GM21529 (cell line): ENCODE measurements around the gene SEC62.
A peak's percentile ranks its signal among the peaks of the same experiment; 100 is the strongest.

Experiments used
- ATAC-seq: cut with Tn5 transposase; IDR thresholded peaks from one replicate; pipeline ENCODE4 v1.9.1; 2021; ENCODE audit not compliant: unreplicated experiment

Gene SEC62

GRCh38 chr3:169966428-169966950 lies at the start of gene SEC62:
SEC62 (plus strand) TSS chr3:169966807; CDS start chr3:169966823, 16 bp downstream.
- ATAC-seq = peak; percentile 91

DNA sequence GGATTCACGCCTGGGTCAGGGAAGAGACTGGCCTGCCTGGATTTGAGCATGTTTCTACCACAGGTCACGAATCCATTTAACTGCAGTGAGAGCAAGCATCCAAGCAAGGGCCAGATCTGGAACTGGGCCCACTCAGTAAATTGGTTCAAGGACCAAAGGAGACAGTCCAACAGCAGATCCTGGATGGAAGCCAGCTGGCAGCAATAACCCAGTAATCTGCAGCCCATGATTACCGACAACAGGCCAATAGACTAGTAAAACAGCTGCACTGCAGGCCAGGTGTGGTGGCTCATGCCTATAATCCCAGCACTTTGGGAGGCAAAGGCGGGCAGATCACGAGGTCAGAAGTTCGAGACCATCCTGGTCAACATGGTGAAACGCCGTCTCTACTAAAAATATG lies 43.4 kb upstream of the SEC62 start:
- no peak for ATAC-seq

DNA sequence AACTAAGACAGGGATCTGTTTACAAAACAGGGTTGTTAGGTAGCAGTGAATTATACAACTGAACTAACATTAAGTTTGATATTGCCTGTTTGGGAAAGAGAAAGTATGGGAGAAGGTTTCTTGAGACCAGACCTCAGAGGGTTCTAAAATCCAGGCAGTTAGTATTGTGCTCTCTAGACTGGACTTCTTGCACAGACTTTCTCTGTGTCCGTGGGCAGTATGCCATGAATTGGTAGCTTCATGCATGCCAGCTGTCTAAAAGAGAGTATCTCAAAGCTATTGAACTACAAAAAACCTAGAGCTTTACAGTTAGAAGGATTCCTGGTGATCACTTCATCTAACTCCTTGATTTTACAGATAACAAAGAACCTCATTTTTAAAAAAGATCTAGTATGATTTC lies 42.8 kb upstream of the SEC62 start:
- ATAC-seq = no peak

- ATAC-seq = peak; percentile 33
Observed at GRCh38 chr3:169929830-169930519, 36.6 kb upstream of the SEC62 start.

GRCh38 chr3:169930843-169931242 lies 35.8 kb upstream of the SEC62 start:
- ATAC-seq = no peak

- ATAC-seq = peak; percentile 93
Observed at GRCh38 chr3:169931747-169932520, 34.7 kb upstream of the SEC62 start.

- ATAC-seq = no peak
Observed at GRCh38 chr3:169939320-169939719, 27.3 kb upstream of the SEC62 start.

GRCh38 chr3:169939751-169940150 lies 26.9 kb upstream of the SEC62 start:
- no peak for ATAC-seq

DNA sequence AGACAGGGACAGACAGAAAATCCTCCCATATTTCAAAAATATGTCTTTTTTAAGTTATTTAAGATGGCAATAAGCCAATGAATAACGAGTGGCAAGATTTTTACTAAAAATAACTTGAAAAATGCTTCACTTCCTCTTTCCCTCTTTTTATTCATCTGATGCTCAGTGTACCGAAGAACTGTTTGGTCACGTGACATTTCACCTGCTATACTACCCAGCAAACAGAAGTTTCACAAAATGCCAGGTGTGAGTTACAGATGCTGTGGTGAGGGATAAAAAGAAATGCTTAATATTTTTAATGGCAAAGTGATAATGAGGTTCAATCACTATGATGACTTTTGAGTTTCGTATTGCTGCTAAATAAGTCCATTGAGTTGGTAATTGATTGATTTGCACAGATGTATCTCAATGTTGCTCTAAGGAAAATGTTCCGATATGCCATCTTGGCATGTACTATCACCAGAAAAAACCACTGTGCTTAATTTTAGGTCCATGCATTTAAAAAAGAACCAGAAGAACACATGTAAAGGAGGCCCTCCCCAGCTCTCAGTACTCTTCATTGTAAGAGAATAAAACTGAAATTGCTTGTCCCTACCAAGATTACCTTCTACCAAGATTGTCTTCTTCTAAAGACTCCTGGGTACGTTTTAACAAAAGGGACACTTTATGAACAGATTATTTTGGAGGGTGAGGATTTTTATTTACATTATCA lies 26.0 kb upstream of the SEC62 start:
- peak; percentile 74 for ATAC-seq

- peak; percentile 81 for ATAC-seq
Observed at GRCh38 chr3:169945313-169945712, 21.3 kb upstream of the SEC62 start.

DNA sequence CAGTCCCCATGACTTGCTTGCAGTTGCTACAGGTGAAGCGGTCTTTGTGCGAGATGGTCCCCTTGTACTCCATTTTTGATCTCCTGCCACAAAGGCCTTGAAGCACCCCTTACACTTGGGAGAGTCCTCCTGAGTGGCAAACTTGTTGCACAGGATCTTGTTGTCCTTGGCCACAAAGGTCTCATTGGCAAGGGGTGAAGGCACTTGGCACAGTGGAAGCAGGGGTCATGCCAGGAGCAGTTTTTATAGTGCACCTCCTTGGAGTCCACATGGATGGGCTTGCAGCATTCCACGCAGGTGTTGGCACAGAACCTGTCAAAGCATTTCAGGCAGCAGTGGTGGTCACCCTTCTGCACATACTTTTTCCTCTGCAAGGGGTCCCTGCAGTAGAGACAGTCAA lies 20.3 kb upstream of the SEC62 start:
- no peak for ATAC-seq

DNA sequence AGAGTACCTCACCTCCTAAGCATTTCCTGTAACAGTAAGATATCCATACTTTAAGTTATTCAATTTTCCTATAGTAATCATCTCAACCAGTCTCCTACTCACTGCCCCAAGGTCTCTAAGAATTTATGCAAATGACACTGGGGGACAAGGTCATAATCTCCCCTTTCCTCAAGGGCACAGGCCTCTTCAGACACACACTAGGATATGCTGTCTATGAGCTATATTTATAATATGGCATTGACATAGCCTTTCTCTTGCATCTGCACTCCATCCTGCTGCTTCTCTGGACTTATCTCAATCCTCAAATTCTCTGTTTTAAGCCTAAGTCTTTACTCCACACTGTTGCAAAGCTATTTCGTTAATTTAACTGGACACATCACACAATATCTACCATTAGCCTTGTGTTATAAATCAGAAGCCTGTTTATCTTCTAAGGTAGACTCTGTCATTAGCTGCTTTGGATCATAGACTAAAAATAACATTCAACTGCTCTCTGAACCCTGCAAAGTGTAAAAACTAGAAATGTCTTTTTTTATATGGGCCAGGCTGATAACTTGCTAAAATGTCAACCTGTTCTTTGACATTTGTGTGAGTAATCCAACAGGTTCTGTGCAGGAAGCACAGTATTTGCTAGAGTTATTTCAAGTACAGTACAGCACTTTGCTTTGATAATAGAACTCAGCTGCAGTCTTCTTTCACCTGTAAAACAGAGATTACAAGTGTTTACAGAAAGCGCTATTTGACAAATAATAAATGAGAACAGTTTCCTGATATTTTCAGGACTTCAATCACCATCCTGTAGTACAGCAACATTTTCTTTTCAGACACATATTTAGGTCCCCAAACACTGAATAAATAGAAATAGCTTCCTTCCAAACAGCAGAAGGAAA lies 17.8 kb upstream of the SEC62 start:
- ATAC-seq = no peak

GRCh38 chr3:169952045-169952444 lies 14.6 kb upstream of the SEC62 start:
- ATAC-seq = no peak

DNA sequence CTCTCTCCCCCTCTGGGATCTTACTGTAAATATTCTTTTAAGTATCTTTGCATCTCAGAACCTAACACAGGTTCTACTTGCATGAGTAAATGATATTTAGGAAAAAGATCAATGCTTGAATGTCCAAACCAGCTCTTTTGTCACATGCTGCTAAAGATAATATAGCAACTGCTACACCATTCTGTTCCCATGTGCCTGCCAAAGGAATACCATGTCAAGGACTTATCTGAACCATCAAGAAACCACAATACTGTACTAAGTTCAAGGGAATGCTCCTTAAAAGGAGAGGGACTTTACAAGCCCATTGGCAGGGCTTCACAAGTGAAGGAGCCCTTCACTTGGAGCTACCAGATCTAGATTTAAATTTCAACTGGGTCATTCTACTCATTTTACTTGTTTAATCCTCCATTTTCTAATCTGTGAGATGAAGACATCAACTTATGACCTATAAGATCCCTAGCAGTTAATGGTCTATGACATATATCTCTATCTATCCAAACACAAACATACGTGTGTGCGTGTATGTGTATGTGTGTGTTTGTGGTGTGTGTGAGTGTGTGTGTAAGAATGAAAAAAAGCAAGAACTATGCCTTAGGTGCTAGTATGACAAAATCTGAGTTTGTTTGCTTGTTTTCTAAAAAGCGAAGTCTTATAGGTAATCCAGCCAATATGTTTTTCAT lies 13.0 kb upstream of the SEC62 start:
- ATAC-seq = peak; percentile 3

- peak; percentile 78 for ATAC-seq
Observed at GRCh38 chr3:169954142-169954756, 12.4 kb upstream of the SEC62 start.

- ATAC-seq = no peak
Observed at GRCh38 chr3:169955406-169955805, 11.2 kb upstream of the SEC62 start.

DNA sequence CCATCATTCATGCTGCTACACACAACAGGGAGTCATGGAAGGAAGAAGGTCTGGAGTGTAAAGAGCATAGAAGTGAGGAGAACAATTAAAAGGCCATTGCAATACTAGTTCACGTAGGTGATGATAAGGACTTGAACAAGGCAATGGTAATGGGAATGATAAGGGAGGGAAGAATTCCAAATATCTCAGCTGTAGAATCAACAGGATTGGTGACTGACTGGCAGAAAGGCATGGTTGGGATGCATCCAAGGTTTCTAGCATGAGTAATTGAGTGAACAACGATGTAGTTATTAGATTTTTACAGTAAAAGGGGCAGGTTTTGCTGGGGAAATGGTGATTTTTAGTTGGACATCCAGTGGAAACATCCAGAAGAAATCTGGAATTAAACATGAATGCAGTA lies 2.4 kb upstream of the SEC62 start:
- no peak for ATAC-seq

GRCh38 chr3:169965562-169966427 lies 812 bp upstream of the SEC62 start:
- peak; percentile 33 for ATAC-seq
